ENCODE data around the gene OSBPL2. TPM values are rescaled to one million over a fixed set of nuclear protein-coding genes. Genes with fewer than 3 reads are reported as not detected.

The OSBPL2 gene
- total and polyA plus RNA-seq, 10 donors = 9.2 to 81.7 (median 48.4) TPM

- 73 to 96% (median 95%) methylated on average over 3 to 7 of the region's 7 CpGs for WGBS, 5 donors
- no peak for DNase-seq
Observed at GRCh38 chr20:62232194-62232593, 6.1 kb upstream of the OSBPL2 start.

GRCh38 chr20:62232770-62233645, 5.3 kb upstream of the OSBPL2 start:
- intact Hi-C loops (cut with DNase I; ENCODE audit: low total_unique reads) = no loop called here
- DNase-seq = no peak
- Histone ChIP-seq H3K27me3 (replicated peaks in 1 of 7) (peaks cover 0 to 20% (median under 1%) of the 10 kb centered on the region in 7 donors), H3K4me3 (no peak overlapping the region), H3K9me3 (peaks cover 0 to 7% (median 0%) of the 10 kb centered on the region in 8 donors), H3K36me3 (no peaks in the 10 kb centered on the region), H3K27ac (no peak overlapping the region), H3K4me1 (peaks cover 5 to 25% (median 12%) of the 10 kb centered on the region in 6 donors)
- TF ChIP-seq POLR2A (IDR thresholded peaks at IDR 0.05) (no peak), POLR2AphosphoS5 (IDR thresholded peaks at IDR 0.05) (no peak), CTCF (IDR thresholded peaks at IDR 0.05 in 8 of 11, conservative IDR thresholded peaks at IDR 0.05 in 3 of 11) (no peak)
- 64 to 83% (median 78%) methylated on average over 11 to 18 of the region's 18 CpGs for WGBS, 5 donors

More at GRCh38 chr20:62232194-62232593, 6.1 kb upstream of the OSBPL2 start:
- intact Hi-C loops (cut with DNase I; ENCODE audit: low total_unique reads) = no loop called here
- Histone ChIP-seq H3K9me3 (peaks cover 0 to 7% (median 0%) of the 10 kb centered on the region in 8 donors), H3K4me1 (peaks cover 0 to 17% (median 4%) of the 10 kb centered on the region in 6 donors), H3K4me3 (no peak overlapping the region), H3K27me3 (replicated peaks in 1 of 7) (peaks cover 0 to 28% (median 9%) of the 10 kb centered on the region in 7 donors), H3K27ac (no peak overlapping the region), H3K36me3 (no peaks in the 10 kb centered on the region)
- no peak for TF ChIP-seq POLR2A (IDR thresholded peaks at IDR 0.05)
- TF ChIP-seq POLR2AphosphoS5 (IDR thresholded peaks at IDR 0.05) = no peak
- TF ChIP-seq CTCF (IDR thresholded peaks at IDR 0.05 in 8 of 11, conservative IDR thresholded peaks at IDR 0.05 in 3 of 11) = no peak

GRCh38 chr20:62233684-62234083, 4.6 kb upstream of the OSBPL2 start:
- Histone ChIP-seq H3K27ac (no peak overlapping the region), H3K4me1 (peaks cover 5 to 26% (median 14%) of the 10 kb centered on the region in 6 donors), H3K9me3 (peaks cover 0 to 7% (median 0%) of the 10 kb centered on the region in 8 donors), H3K27me3 (replicated peaks in 1 of 7) (peaks cover 0 to 13% (median 0%) of the 10 kb centered on the region in 7 donors), H3K36me3 (no peaks in the 10 kb centered on the region), H3K4me3 (no peak overlapping the region)
- intact Hi-C loops (cut with DNase I; ENCODE audit: low total_unique reads) = no loop called here
- no peak for DNase-seq
- WGBS, 5 donors = 85 to 93% (median 91%) methylated on average over 4 of the region's 4 CpGs
- TF ChIP-seq POLR2A (IDR thresholded peaks at IDR 0.05) = no peak
- no peak for TF ChIP-seq POLR2AphosphoS5 (IDR thresholded peaks at IDR 0.05)
- TF ChIP-seq CTCF (IDR thresholded peaks at IDR 0.05 in 8 of 11, conservative IDR thresholded peaks at IDR 0.05 in 3 of 11) = no peak

- intact Hi-C loops (cut with DNase I; ENCODE audit: low total_unique reads) = no loop called here
- WGBS, 5 donors = 67 to 86% (median 73%) methylated on average over 1 to 5 of the region's 5 CpGs
- H3K36me3 ChIP-seq = no peaks in the 10 kb centered on the region
- H3K27me3 ChIP-seq (replicated peaks in 1 of 7) = peaks cover 0 to 13% (median 0%) of the 10 kb centered on the region in 7 donors
- H3K9me3 ChIP-seq = peaks cover 0 to 7% (median 0%) of the 10 kb centered on the region in 8 donors
- H3K4me1 ChIP-seq = peaks cover 9 to 33% (median 18%) of the 10 kb centered on the region in 6 donors
- DNase-seq = no peak
- TF ChIP-seq CTCF (IDR thresholded peaks at IDR 0.05 in 8 of 11, conservative IDR thresholded peaks at IDR 0.05 in 3 of 11) (no peak), POLR2AphosphoS5 (IDR thresholded peaks at IDR 0.05) (peak in 2 of 3 donors; percentile 22 to 39)
- no peak overlapping the region for H3K4me3 ChIP-seq
- no peak overlapping the region for H3K27ac ChIP-seq
Observed at GRCh38 chr20:62234339-62234738, 4.0 kb upstream of the OSBPL2 start.

Measured in spleen (tissue), 11 donors.